H1 (cell line): Measurements from ENCODE around the gene SUMF2. TPM values are rescaled to one million over a fixed set of nuclear protein-coding genes. Genes with fewer than 3 reads are reported as not detected.

Experiments
- CTCF ChIA-PET: fragments of 300-600 bp; sonication (Branson Sonifier 250); formaldehyde crosslinking; loops from one replicate; lab custom pipeline; 2021; ENCODE audit not compliant: partially characterized antibody; lab: Charles Lee
- POLR2A ChIA-PET: fragments of 300-600 bp; sonication (Branson Sonifier 250); formaldehyde crosslinking; loops from one replicate; lab custom pipeline; 2021; ENCODE audit warnings: inconsistent platforms; ENCODE audit not compliant: partially characterized antibody; lab: Charles Lee
- DNase-seq, 2 experiments: peaks; one replicate each; pipeline versions ENCODE4 v3.0.0 to v3.0.0-alpha.2; 2010 to 2022; ENCODE audit warnings: low spot score in 2 of 2, low read depth in 1 of 2, mixed read lengths in 1 of 2
- FAIRE-seq: peaks from 2 replicates; lab custom pipeline; 2011; peaks lifted over from hg19 to GRCh38; lab: Jason Lieb, UNC
- H2AFZ ChIP-seq: 2 replicates; pipeline ENCODE4 v1.8.1; 2012; ENCODE audit warnings: low read length, inconsistent platforms
- H2AK5ac ChIP-seq: 2 replicates; pipeline ENCODE4 v1.6.1; 2013; ENCODE audit warnings: low read depth, low read length
- H2BK120ac ChIP-seq: replicated peaks from 2 replicates; pipeline ENCODE3; 2013; ENCODE audit warnings: low read depth, low read length, inconsistent platforms
- H2BK12ac ChIP-seq: 2 replicates; pipeline ENCODE4 v1.6.1; 2013; ENCODE audit warnings: low read depth, low read length
- H2BK15ac ChIP-seq: 2 replicates; pipeline ENCODE4 v1.6.1; 2013; ENCODE audit warnings: low read length
- H2BK20ac ChIP-seq: 2 replicates; pipeline ENCODE4 v1.6.1; 2013; ENCODE audit warnings: low read length
- H2BK5ac ChIP-seq: 2 replicates; pipeline ENCODE4 v1.6.1; 2013; ENCODE audit warnings: low read depth, low read length
- H3K14ac ChIP-seq: 2 replicates; pipeline ENCODE4 v1.6.1; 2013; ENCODE audit warnings: inconsistent platforms; ENCODE audit not compliant: insufficient read length
- H3K18ac ChIP-seq: 2 replicates; pipeline ENCODE4 v1.6.1; 2013; ENCODE audit warnings: low read length; ENCODE audit errors: extremely low read depth
- H3K23ac ChIP-seq: 2 replicates; pipeline ENCODE4 v1.6.1; 2013; ENCODE audit warnings: inconsistent platforms; ENCODE audit not compliant: insufficient read length
- H3K23me2 ChIP-seq: 2 replicates; pipeline ENCODE4 v1.6.1; 2013; ENCODE audit warnings: low read depth, low read length
- H3K27ac ChIP-seq: 2 replicates; pipeline ENCODE4 v1.6.1; 2011; ENCODE audit warnings: low read depth, low read length, inconsistent platforms
- H3K27me3 ChIP-seq, 4 experiments: replicated peaks in 1 of 4; 1 replicate in 1 of 4; 2 replicates in 3 of 4; pipeline versions ENCODE4 v1.6.1 to v1.8.1; 2011 to 2013; ENCODE audit warnings: low read length in 3 of 4, mild to moderate bottlenecking in 3 of 4, inconsistent platforms in 2 of 4, mixed read lengths in 2 of 4, moderate library complexity in 1 of 4; ENCODE audit not compliant: control insufficient read depth in 3 of 4, insufficient read depth in 3 of 4; ENCODE audit errors: extremely low read depth in 1 of 4
- H3K36me3 ChIP-seq, 4 experiments: 2 replicates each; pipeline versions ENCODE4 v1.6.1 to v1.8.1; 2011 to 2013; ENCODE audit warnings: mild to moderate bottlenecking in 4 of 4, low read length in 3 of 4, moderate library complexity in 2 of 4, control low read depth in 1 of 4, inconsistent platforms in 1 of 4; ENCODE audit not compliant: insufficient read depth in 4 of 4, control insufficient read depth in 2 of 4
- H3K4ac ChIP-seq: replicated peaks from 2 replicates; pipeline ENCODE3; 2013; ENCODE audit warnings: low read length, low read depth, mixed read lengths, inconsistent platforms; ENCODE audit not compliant: insufficient read length
- H3K4me1 ChIP-seq, 4 experiments: replicated peaks in 1 of 4; 1 replicate in 1 of 4; 2 replicates in 3 of 4; pipeline versions ENCODE4 v1.6.1 to v1.8.1; 2011 to 2013; ENCODE audit warnings: low read length in 3 of 4, inconsistent platforms in 2 of 4, mixed read lengths in 1 of 4; ENCODE audit not compliant: insufficient read depth in 4 of 4, control insufficient read depth in 3 of 4
- H3K4me2 ChIP-seq, 2 experiments: 2 replicates each; pipeline versions ENCODE4 v1.6.1 to v1.8.1; 2011 to 2013; ENCODE audit warnings: low read depth in 2 of 2, low read length in 2 of 2, control low read depth in 1 of 2, inconsistent platforms in 1 of 2, mild to moderate bottlenecking in 1 of 2; ENCODE audit not compliant: insufficient read depth in 1 of 2
- H3K4me3 ChIP-seq, 4 experiments: fragments of 200-600, 300-600 bp in 1 of 4; sonication (generic), shearing (Covaris generic), sonication (Bioruptor Twin) in 1 of 4; 2 replicates each; pipeline versions ENCODE4 v1.5.1 to v1.8.1; 2011 to 2016; ENCODE audit warnings: low read length in 4 of 4, low read depth in 3 of 4, control low read depth in 2 of 4, inconsistent platforms in 2 of 4, mild to moderate bottlenecking in 2 of 4, mixed read lengths in 1 of 4, moderate library complexity in 1 of 4; ENCODE audit not compliant: insufficient read depth in 2 of 4; ENCODE audit errors: extremely low read depth in 1 of 4
- H3K56ac ChIP-seq: replicated peaks from 2 replicates; pipeline ENCODE3; 2013; ENCODE audit warnings: low read depth, mild to moderate bottlenecking, mixed read lengths, low read length, inconsistent platforms; ENCODE audit not compliant: insufficient read length
- H3K79me1 ChIP-seq: 2 replicates; pipeline ENCODE4 v1.6.1; 2013; ENCODE audit warnings: low read depth, low read length, control low read depth
- H3K79me2 ChIP-seq, 2 experiments: 2 replicates each; pipeline versions ENCODE4 v1.6.1 to v1.8.1; 2012 to 2013; ENCODE audit warnings: low read length in 2 of 2, mild to moderate bottlenecking in 2 of 2, inconsistent platforms in 1 of 2; ENCODE audit not compliant: insufficient read depth in 2 of 2, control insufficient read depth in 1 of 2
- H3K9ac ChIP-seq, 4 experiments: replicated peaks in 1 of 4; 1 replicate in 1 of 4; 2 replicates in 3 of 4; pipeline versions ENCODE4 v1.6.1 to v1.8.1; 2011 to 2013; ENCODE audit warnings: low read depth in 3 of 4, low read length in 3 of 4, control low read depth in 2 of 4, mild to moderate bottlenecking in 2 of 4, moderate library complexity in 2 of 4, inconsistent platforms in 1 of 4; ENCODE audit errors: extremely low read depth in 1 of 4
- H3K9me3 ChIP-seq, 2 experiments: 2 replicates each; pipeline versions ENCODE4 v1.6.1 to v1.8.1; 2012 to 2013; ENCODE audit warnings: mild to moderate bottlenecking in 2 of 2, moderate library complexity in 2 of 2, control low read depth in 1 of 2, inconsistent platforms in 1 of 2, low read depth in 1 of 2, low read length in 1 of 2, mixed read lengths in 1 of 2; ENCODE audit not compliant: insufficient read depth in 2 of 2
- H4K20me1 ChIP-seq, 2 experiments: replicated peaks in 1 of 2; 2 replicates each; pipeline versions ENCODE3 to v1.8.1; 2011 to 2013; ENCODE audit warnings: inconsistent platforms in 2 of 2, low read length in 2 of 2, mild to moderate bottlenecking in 1 of 2; ENCODE audit not compliant: insufficient read depth in 2 of 2, control insufficient read depth in 1 of 2
- H4K5ac ChIP-seq: 2 replicates; pipeline ENCODE4 v1.6.1; 2013; ENCODE audit warnings: low read length, low read depth, mixed read lengths, inconsistent platforms; ENCODE audit not compliant: insufficient read length
- H4K8ac ChIP-seq: 2 replicates; pipeline ENCODE4 v1.8.0; 2013; ENCODE audit warnings: mild to moderate bottlenecking, moderate library complexity, low read length, inconsistent platforms; ENCODE audit not compliant: insufficient read depth; ENCODE audit errors: extremely low read depth
- H4K91ac ChIP-seq: replicated peaks from 2 replicates; pipeline ENCODE3; 2013; ENCODE audit warnings: low read length, mixed read lengths, inconsistent platforms; ENCODE audit not compliant: insufficient read length
- BACH1 ChIP-seq: IDR thresholded peaks from 2 replicates; pipeline ENCODE4 v1.6.1; 2012; ENCODE audit warnings: low read length, improper control_type of control experiment
- CEBPB ChIP-seq: IDR thresholded peaks from 2 replicates; pipeline ENCODE4 v1.6.1; 2012; ENCODE audit warnings: low read depth, low read length
- CHD1 ChIP-seq: IDR thresholded peaks from 2 replicates; pipeline ENCODE4 v1.6.1; 2012; ENCODE audit warnings: low read depth, low read length, improper control_type of control experiment
- EGR1 ChIP-seq: IDR thresholded peaks from 2 replicates; pipeline ENCODE4 v1.6.1; 2011; ENCODE audit warnings: low read depth, low read length, borderline replicate concordance
- MAFK ChIP-seq: IDR thresholded peaks from 2 replicates; pipeline ENCODE4 v1.6.1; 2012; ENCODE audit warnings: low read depth, mild to moderate bottlenecking, improper control_type of control experiment, low read length
- NANOG ChIP-seq: IDR thresholded peaks from 2 replicates; pipeline ENCODE4 v1.6.1; 2011; ENCODE audit warnings: low read length, low read depth, mild to moderate bottlenecking, inconsistent platforms; ENCODE audit not compliant: insufficient read depth, poor library complexity, severe bottlenecking
- POLR2A ChIP-seq, 2 experiments: IDR thresholded peaks; 1 replicate in 1 of 2; 2 replicates in 1 of 2; pipeline ENCODE4 v1.6.1; 2011; ENCODE audit warnings: low read depth in 2 of 2, low read length in 2 of 2, mild to moderate bottlenecking in 2 of 2; ENCODE audit errors: control extremely low read depth in 1 of 2
- POLR2AphosphoS5 ChIP-seq: IDR thresholded peaks from 2 replicates; pipeline ENCODE4 v1.6.1; 2011; ENCODE audit warnings: low read depth, low read length
- SP1 ChIP-seq: IDR thresholded peaks from 2 replicates; pipeline ENCODE4 v1.6.1; 2011; ENCODE audit warnings: low read depth, low read length
- TAF1 ChIP-seq: IDR thresholded peaks from 2 replicates; pipeline ENCODE4 v1.6.1; 2011; ENCODE audit warnings: mild to moderate bottlenecking, low read depth, low read length
- ZNF274 ChIP-seq: IDR thresholded peaks from 2 replicates; pipeline ENCODE4 v1.7.0; 2012; ENCODE audit warnings: low read length, borderline replicate concordance; ENCODE audit errors: extremely low read depth
- WGBS, 2 experiments: shearing (Covaris generic) in 1 of 2; methylation state at CpG; one replicate each; pipeline versions ENCODE4 v1.1.6 to v1.1.7; 2013 to 2015; ENCODE audit warnings: low lambda C conversion rate in 2 of 2, mixed read lengths in 2 of 2, inconsistent platforms in 1 of 2, low coverage in 1 of 2, missing lambda C conversion rate in 1 of 2; ENCODE audit not compliant: insufficient replicate concordance in 2 of 2, insufficient coverage in 1 of 2, insufficient read length in 1 of 2; ENCODE audit errors: extremely low coverage in 1 of 2, missing lambda C conversion rate in 1 of 2; 5-methylcytosine and 5-hydroxymethylcytosine counted together
- polyA plus RNA-seq, 7 experiments: library from polyadenylated mRNA; depleted of rRNA in 3 of 7; stranded (reverse) in 5 of 7; unstranded in 2 of 7; fragments of >200 nt in 5 of 7; fragments of 200-250 nt in 2 of 7; gene quantifications; 1 replicate in 5 of 7; 2 replicates in 1 of 7; 4 replicates in 1 of 7; pipeline versions ENCODE4 v1.2.1 to v1.2.3, GENCODE V29; 2011 to 2013; ENCODE audit warnings: missing spikeins in 2 of 7, mixed read lengths in 2 of 7
- total RNA-seq: library from RNA; stranded (reverse); fragmentation: NEBNext Ultra II Directional; extraction: Animal tissue kit (Norgen Biotek cat#: 25700); gene quantifications from 2 replicates; pipeline ENCODE4 v1.2.1, GENCODE V29; 2021
- TF ChIP-seq, protein P1 (sequence below): IDR thresholded peaks from 2 replicates; pipeline ENCODE4 v1.6.1; 2011; ENCODE audit warnings: low read depth, mild to moderate bottlenecking, low read length; ENCODE audit not compliant: insufficient read depth
- TF ChIP-seq, protein P2 (sequence below): IDR thresholded peaks from 2 replicates; pipeline ENCODE4 v1.6.1; 2012; ENCODE audit warnings: inconsistent platforms

Gene SUMF2
- total and polyA plus RNA-seq, 2 of the 8 experiments (the other 6 are each of a cell fraction or from before 2014, with no cell fraction given): 39.8 to 59.2 TPM

DNA sequence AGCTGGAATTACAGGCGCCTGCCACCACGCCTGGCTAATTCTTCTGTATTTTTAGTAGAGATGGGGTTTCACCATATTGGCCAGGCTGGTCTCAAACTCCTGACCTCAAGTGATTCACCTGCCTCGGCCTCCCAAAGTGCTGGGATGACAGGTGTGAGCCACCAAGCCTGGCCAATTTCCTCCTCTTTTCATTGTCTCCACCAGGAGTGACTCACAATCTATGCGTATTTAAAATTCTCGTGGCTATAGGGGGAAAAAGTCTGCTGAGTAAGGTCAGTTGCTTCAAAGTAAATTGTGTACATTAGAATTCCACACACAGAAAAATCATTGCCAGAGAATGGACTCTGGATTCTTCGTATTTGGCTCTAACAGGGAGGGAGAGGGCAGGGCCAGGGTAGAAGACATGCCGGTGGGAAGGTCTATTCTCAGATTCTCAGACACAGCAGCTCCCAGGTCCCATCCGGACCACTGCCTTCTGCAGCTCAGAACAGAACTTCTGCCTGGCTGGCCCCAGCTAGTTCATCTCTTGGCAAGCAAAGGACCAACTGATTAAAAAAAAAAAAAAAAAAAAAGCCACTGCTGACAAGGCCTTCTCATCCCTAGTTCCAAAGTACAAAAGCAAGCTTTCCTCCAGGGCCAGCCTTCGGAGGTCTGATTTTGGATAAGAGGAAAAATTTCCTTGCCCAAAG is 35.0 kb upstream of the SUMF2 start:
- Histone ChIP-seq H3K4me2 (no peak overlapping the region), H3K79me1 (no peaks in the 10 kb centered on the region; the same call in 1 of the 2 replicates), H2BK20ac (no peak overlapping the region), H3K27ac (no peak overlapping the region), H4K5ac (no peak overlapping the region), H3K79me2 (peaks cover 0 to 31% of the 10 kb centered on the region in 2 experiments; a peak in 2 of 4 replicates), H3K56ac (no peak overlapping the region), H2AK5ac (no peak overlapping the region), H2AFZ (no peak overlapping the region), H3K4ac (no peak overlapping the region), H3K36me3 (peaks cover 2 to 52% (median 22%) of the 10 kb centered on the region in 4 experiments; a peak in 7 of 8 replicates), H4K20me1 (peaks cover 1 to 4% of the 10 kb centered on the region in 2 experiments), H3K9me3 (no peaks in the 10 kb centered on the region), H2BK12ac (no peak overlapping the region), H3K9ac (no peak overlapping the region), H3K23ac (no peak overlapping the region), H3K14ac (no peak overlapping the region), H3K23me2 (no peaks in the 10 kb centered on the region), H3K27me3 (no peaks in the 10 kb centered on the region), H2BK15ac (no peak overlapping the region), H2BK5ac (no peak overlapping the region), H4K91ac (no peak overlapping the region), H3K4me3 (no peak overlapping the region), H4K8ac (no peak overlapping the region), H3K4me1 (no peaks in the 10 kb centered on the region), H3K18ac (no peak overlapping the region), H2BK120ac (no peak overlapping the region)
- POLR2A ChIA-PET: interaction anchor here (0.9 to 40.8 kb wide), 5 partner anchors 10 to 29 kb away, joined by 3 to 869 read pairs (median 5); partner anchors contain the start of genes CCT6A, PSPH and SUMF2
- FAIRE-seq (no peak), DNase-seq (no peak)
- CTCF ChIA-PET: interaction anchor here (1.9 kb wide), 1 partner anchor 45 kb away, joined by 5 read pairs; no protein-coding TSS in a partner anchor
- WGBS, 2 experiments: 81% methylated on average over 9 of the region's 9 CpGs; no CpG with 5 or more reads in 1 of the 2 experiments
- TF ChIP-seq, protein P1, sequence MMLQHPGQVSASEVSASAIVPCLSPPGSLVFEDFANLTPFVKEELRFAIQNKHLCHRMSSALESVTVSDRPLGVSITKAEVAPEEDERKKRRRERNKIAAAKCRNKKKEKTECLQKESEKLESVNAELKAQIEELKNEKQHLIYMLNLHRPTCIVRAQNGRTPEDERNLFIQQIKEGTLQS: no peak
- TF ChIP-seq NANOG (no peak), MAFK (no peak), ZNF274 (no peak), EGR1 (no peak), POLR2A (IDR thresholded peaks at IDR 0.05; ENCODE audit: control extremely low read depth in 1 of 2, low read depth in 2 of 2, low read length in 2 of 2) (no peak), POLR2AphosphoS5 (no peak), CHD1 (no peak), TAF1 (no peak), BACH1 (no peak), CEBPB (no peak), SP1 (no peak)
- TF ChIP-seq, protein P2, sequence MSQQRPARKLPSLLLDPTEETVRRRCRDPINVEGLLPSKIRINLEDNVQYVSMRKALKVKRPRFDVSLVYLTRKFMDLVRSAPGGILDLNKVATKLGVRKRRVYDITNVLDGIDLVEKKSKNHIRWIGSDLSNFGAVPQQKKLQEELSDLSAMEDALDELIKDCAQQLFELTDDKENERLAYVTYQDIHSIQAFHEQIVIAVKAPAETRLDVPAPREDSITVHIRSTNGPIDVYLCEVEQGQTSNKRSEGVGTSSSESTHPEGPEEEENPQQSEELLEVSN: no peak
